CD14-positive monocyte (primary cell): ENCODE results near the gene GCDH. TPM values are rescaled to one million over a fixed set of nuclear protein-coding genes. Genes with fewer than 3 reads are reported as not detected.

Source experiments
- DNase-seq, 3 donors: peaks; one replicate each; pipeline ENCODE4 v3.0.0-alpha.2; 2011 to 2022
- H2AFZ ChIP-seq: 2 replicates; pipeline ENCODE4 v1.6.0; 2012; ENCODE audit warnings: mild to moderate bottlenecking, low read depth, low read length, inconsistent platforms; ENCODE audit not compliant: insufficient read depth, poor library complexity, severe bottlenecking
- H3K27ac ChIP-seq, 2 donors: 1 replicate in 1 of 2; 2 replicates in 1 of 2; pipeline ENCODE4 v1.5.1; 2012 to 2013; ENCODE audit warnings: low read length in 2 of 2, control low read depth in 1 of 2, inconsistent platforms in 1 of 2, low read depth in 1 of 2, mild to moderate bottlenecking in 1 of 2
- H3K27me3 ChIP-seq, 2 donors: one replicate each; pipeline versions ENCODE4 v1.6.0 to v1.6.1; 2011 to 2013; ENCODE audit warnings: low read length in 2 of 2; ENCODE audit not compliant: control insufficient read depth in 2 of 2, insufficient read depth in 2 of 2
- H3K36me3 ChIP-seq, 2 donors: replicated peaks in 1 of 2; 1 replicate in 1 of 2; 2 replicates in 1 of 2; pipeline versions ENCODE4 v1.5.1 to v1.6.1; 2012 to 2013; ENCODE audit warnings: low read length in 2 of 2, control low read depth in 1 of 2, inconsistent platforms in 1 of 2, mild to moderate bottlenecking in 1 of 2; ENCODE audit not compliant: insufficient read depth in 2 of 2, control insufficient read depth in 1 of 2
- H3K4me1 ChIP-seq, 2 donors: 1 replicate in 1 of 2; 2 replicates in 1 of 2; pipeline versions ENCODE4 v1.5.1 to v1.6.1; 2012 to 2013; ENCODE audit warnings: low read length in 2 of 2, control low read depth in 1 of 2, inconsistent platforms in 1 of 2, mild to moderate bottlenecking in 1 of 2, moderate library complexity in 1 of 2; ENCODE audit not compliant: insufficient read depth in 2 of 2, control insufficient read depth in 1 of 2
- H3K4me2 ChIP-seq: replicated peaks from 2 replicates; pipeline ENCODE3; 2012; ENCODE audit warnings: low read length, moderate library complexity, mild to moderate bottlenecking; ENCODE audit not compliant: poor library complexity, severe bottlenecking; ENCODE audit errors: extremely low read depth
- H3K4me3 ChIP-seq, 3 experiments: fragments of 200-600 bp in 1 of 3; sonication (generic) in 1 of 3; replicated peaks in 1 of 3; 1 replicate in 2 of 3; 2 replicates in 1 of 3; pipeline ENCODE4 v1.5.1; 2011 to 2013; ENCODE audit warnings: low read length in 3 of 3, mild to moderate bottlenecking in 3 of 3, control low read depth in 2 of 3, low read depth in 2 of 3, inconsistent platforms in 1 of 3, moderate library complexity in 1 of 3
- H3K79me2 ChIP-seq: 2 replicates; pipeline ENCODE4 v1.6.0; 2012; ENCODE audit warnings: mild to moderate bottlenecking, control low read depth, inconsistent platforms, low read length, moderate library complexity; ENCODE audit not compliant: insufficient read depth
- H3K9ac ChIP-seq: 2 replicates; pipeline ENCODE4 v1.6.0; 2017; ENCODE audit warnings: low read length, mild to moderate bottlenecking; ENCODE audit not compliant: insufficient read depth, poor library complexity, severe bottlenecking
- H3K9me3 ChIP-seq, 2 donors: replicated peaks in 1 of 2; 1 replicate in 1 of 2; 2 replicates in 1 of 2; pipeline versions ENCODE4 v1.5.1 to v1.6.1; 2012 to 2013; ENCODE audit warnings: low read length in 2 of 2, control low read depth in 1 of 2; ENCODE audit not compliant: control insufficient read depth in 1 of 2, insufficient read depth in 1 of 2
- H4K20me1 ChIP-seq: 2 replicates; pipeline ENCODE4 v1.6.0; 2012; ENCODE audit warnings: mild to moderate bottlenecking, low read length, control low read depth, moderate library complexity; ENCODE audit not compliant: insufficient read depth
- H3K27ac Mint-ChIP-seq, 7 donors: one replicate each; pipeline ENCODE4 v1.8.0; 2020; ENCODE audit warnings: mild to moderate bottlenecking in 7 of 7, mixed read lengths in 7 of 7, moderate library complexity in 6 of 7, inconsistent platforms in 2 of 7
- H3K27me3 Mint-ChIP-seq, 3 donors: one replicate each; pipeline ENCODE4 v1.8.0; 2021 to 2022; ENCODE audit warnings: low read depth in 3 of 3, mild to moderate bottlenecking in 3 of 3, mixed read lengths in 3 of 3, moderate library complexity in 3 of 3, inconsistent platforms in 1 of 3
- H3K36me3 Mint-ChIP-seq, 2 donors: one replicate each; pipeline ENCODE4 v1.8.0; 2020; ENCODE audit warnings: mixed read lengths in 2 of 2, inconsistent platforms in 1 of 2, mild to moderate bottlenecking in 1 of 2
- H3K4me1 Mint-ChIP-seq: one replicate; pipeline ENCODE4 v1.8.0; 2020; ENCODE audit warnings: mild to moderate bottlenecking, mixed read lengths
- H3K4me3 Mint-ChIP-seq, 2 donors: one replicate each; pipeline ENCODE4 v1.8.0; 2020; ENCODE audit warnings: mild to moderate bottlenecking in 2 of 2, mixed read lengths in 2 of 2, moderate library complexity in 1 of 2
- H3K9me3 Mint-ChIP-seq, 7 donors: one replicate each; pipeline ENCODE4 v1.8.0; 2020 to 2022; ENCODE audit warnings: mixed read lengths in 7 of 7, mild to moderate bottlenecking in 6 of 7, moderate library complexity in 6 of 7, inconsistent platforms in 2 of 7
- CTCF ChIP-seq: fragments of 200-600 bp; IDR thresholded peaks from one replicate; pipeline ENCODE4 v1.8.0; 2022; ENCODE audit warnings: antibody characterized with exemption, mild to moderate bottlenecking
- WGBS: methylation state at CpG from one replicate; pipeline ENCODE4 v1.1.5; 2013; ENCODE audit warnings: missing lambda C conversion rate; ENCODE audit not compliant: insufficient coverage; 5-methylcytosine and 5-hydroxymethylcytosine counted together
- intact Hi-C, 2 donors: fragments of 100-400 bp; cut with micrococcal nuclease; formaldehyde crosslinking; loops; one replicate each; pipeline versions ENCODE4 v1.15.0 to v1.15.1; 2023
- polyA plus RNA-seq, 3 donors: library from polyadenylated mRNA; depleted of rRNA in 1 of 3; unstranded in 2 of 3; stranded (reverse) in 1 of 3; fragments of 300-500 nt in 2 of 3; fragments of >200 nt in 1 of 3; fragmentation: Illumina TruSeq in 2 of 3; gene quantifications; 1 replicate in 2 of 3; 2 replicates in 1 of 3; pipeline ENCODE4 v1.2.3, GENCODE V29; 2012 to 2021

Gene GCDH
- polyA plus RNA-seq, 3 donors, result 7.3 to 30.5 (median 9.6) TPM

GRCh38 chr19:12875086-12875485 is 15.9 kb upstream of the GCDH start:
- Histone ChIP-seq H3K27me3 (no peaks in the 10 kb centered on the region), H3K9ac (no peak overlapping the region), H3K4me2 (no peak overlapping the region), H3K79me2 (no peaks in the 10 kb centered on the region), H3K9me3 (peaks cover 0 to 12% of the 10 kb centered on the region in 2 donors), H3K4me3 (no peak overlapping the region), H3K36me3 (peaks cover 0 to 18% of the 10 kb centered on the region in 2 donors), H3K4me1 (peaks cover 0 to 7% of the 10 kb centered on the region in 2 donors), H4K20me1 (peaks cover 29% of the 10 kb centered on the region), H3K27ac (no peak overlapping the region), H2AFZ (no peak overlapping the region)
- no peak for TF ChIP-seq CTCF
- peaks cover 3 to 18% (median 10%) of the 10 kb centered on the region in 7 donors for H3K9me3 Mint-ChIP-seq
- H3K4me1 Mint-ChIP-seq, result peaks cover 9% of the 10 kb centered on the region
- H3K4me3 Mint-ChIP-seq, result no peak overlapping the region
- H3K27me3 Mint-ChIP-seq, result peaks cover 2 to 4% (median 3%) of the 10 kb centered on the region in 3 donors
- H3K27ac Mint-ChIP-seq, result peak overlapping the region in 1 of 7 donors; percentile 26
- WGBS, result 100% methylated on average over 4 of the region's 6 CpGs
- intact Hi-C loops, result no loop called here
- no peak for DNase-seq
- H3K36me3 Mint-ChIP-seq, result peaks cover 13 to 46% of the 10 kb centered on the region in 2 donors

- Histone ChIP-seq H3K9me3 (peaks cover 4 to 21% of the 10 kb centered on the region in 2 donors), H3K27ac (peak overlapping the region; percentile 90 to 94), H3K9ac (peak overlapping the region; percentile 86), H3K4me1 (peaks cover 53 to 62% of the 10 kb centered on the region in 2 donors), H3K27me3 (no peaks in the 10 kb centered on the region), H4K20me1 (peaks cover 21% of the 10 kb centered on the region), H3K4me3 (peak overlapping the region; percentile 57 to 80 (median 78)), H3K36me3 (peaks cover 0 to 11% of the 10 kb centered on the region in 2 donors), H3K4me2 (peak overlapping the region; percentile 83), H2AFZ (peak overlapping the region; percentile 68), H3K79me2 (no peaks in the 10 kb centered on the region)
- peak overlapping the region; percentile 86 to 92 for H3K4me3 Mint-ChIP-seq
- no peak for TF ChIP-seq CTCF
- H3K27ac Mint-ChIP-seq, result peak overlapping the region; percentile 93 to 98 (median 97)
- peaks cover 9 to 26% of the 10 kb centered on the region in 2 donors for H3K36me3 Mint-ChIP-seq
- H3K4me1 Mint-ChIP-seq, result peaks cover 50% of the 10 kb centered on the region
- H3K27me3 Mint-ChIP-seq, result peaks cover 0 to 14% (median 8%) of the 10 kb centered on the region in 3 donors
- intact Hi-C loops, result loop anchor here in 1 of 2 donors (10.0 kb wide), 2 partner anchors 54 to 84 kb away; partner anchors contain the start of genes CALR, DAND5 and FARSA
- DNase-seq, result no peak
- peaks cover 8 to 32% (median 18%) of the 10 kb centered on the region in 7 donors for H3K9me3 Mint-ChIP-seq
- WGBS, result 3% methylated on average over 22 of the region's 29 CpGs
Measured at GRCh38 chr19:12880551-12881171, 10.3 kb upstream of the GCDH start.
